Measurements from ENCODE around the gene COX14. TPM values are rescaled to one million over a fixed set of nuclear protein-coding genes. Genes with fewer than 3 reads are reported as not detected.

Gene COX14
- total RNA-seq, 1 donor from 2014 or later = 22.7 TPM

DNA sequence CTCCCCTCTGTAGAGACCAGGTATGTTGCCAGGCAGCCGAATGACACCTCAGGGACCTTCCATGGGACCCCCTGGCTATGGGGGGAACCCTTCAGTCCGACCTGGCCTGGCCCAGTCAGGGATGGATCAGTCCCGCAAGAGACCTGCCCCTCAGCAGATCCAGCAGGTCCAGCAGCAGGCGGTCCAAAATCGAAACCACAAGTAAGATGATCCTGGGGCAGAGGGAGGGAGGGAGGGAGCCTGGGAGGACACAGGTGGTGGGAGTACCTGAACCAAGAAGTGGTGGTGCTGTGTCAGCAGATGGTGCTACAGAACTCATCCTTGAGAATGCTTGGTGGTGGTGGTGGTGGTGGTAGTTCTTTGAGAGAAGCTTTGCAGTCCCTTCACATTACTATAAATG lies 25.9 kb upstream of the COX14 start:
- no peaks in the 10 kb centered on the region for H3K9me3 ChIP-seq (ENCODE audit: low read depth)
- peaks cover 6% of the 10 kb centered on the region for H3K27me3 ChIP-seq
- peaks cover 54% of the 10 kb centered on the region for H3K79me2 ChIP-seq (ENCODE audit: low read depth)
- H3K36me3 Mint-ChIP-seq = peaks cover 23% of the 10 kb centered on the region
- peaks cover 41% of the 10 kb centered on the region for H4K20me1 ChIP-seq (ENCODE audit: low read depth)
- H3K4me2 ChIP-seq = peak overlapping the region; percentile 89
- H2AFZ ChIP-seq (replicated peaks) = no peak overlapping the region
- H3K9ac ChIP-seq = peak overlapping the region; percentile 96
- H3K4me3 Mint-ChIP-seq = peak overlapping the region; percentile 97
- no peak for TF ChIP-seq CTCF (IDR thresholded peaks at IDR 0.05)
- no peak for TF ChIP-seq EZH2phosphoT487 (IDR thresholded peaks at IDR 0.05)
- no peak for TF ChIP-seq EZH2 (IDR thresholded peaks at IDR 0.05)
- peaks cover 17% of the 10 kb centered on the region for H3K36me3 ChIP-seq
- H3K4me1 Mint-ChIP-seq = peaks cover 21% of the 10 kb centered on the region
- H3K27ac Mint-ChIP-seq = no peak overlapping the region
- H3K4me3 ChIP-seq = peak overlapping the region; percentile 82
- no peak for DNase-seq (ENCODE audit: low spot score)
- H3K4me1 ChIP-seq = peaks cover 3% of the 10 kb centered on the region
- peaks cover 4% of the 10 kb centered on the region for H3K27me3 Mint-ChIP-seq (ENCODE audit: insufficient read depth, low read depth)
- no peaks in the 10 kb centered on the region for H3K9me3 Mint-ChIP-seq
- peaks cover 35% of the 10 kb centered on the region for H3F3A ChIP-seq (ENCODE audit: low read depth)
- H3K27ac ChIP-seq = no peak overlapping the region

- Mint-ChIP-seq H3K27ac (no peak overlapping the region), H3K9me3 (no peaks in the 10 kb centered on the region), H3K4me1 (peaks cover 21% of the 10 kb centered on the region), H3K4me3 (peak overlapping the region; percentile 97), H3K36me3 (peaks cover 27% of the 10 kb centered on the region), H3K27me3 (ENCODE audit: insufficient read depth, low read depth) (peaks cover 4% of the 10 kb centered on the region)
- peaks cover 25% of the 10 kb centered on the region for H3K36me3 ChIP-seq
- no peaks in the 10 kb centered on the region for H3K27me3 ChIP-seq
- peaks cover 35% of the 10 kb centered on the region for H3F3A ChIP-seq (ENCODE audit: low read depth)
- peaks cover 3% of the 10 kb centered on the region for H3K4me1 ChIP-seq
- H3K79me2 ChIP-seq (ENCODE audit: low read depth) = peaks cover 56% of the 10 kb centered on the region
- TF ChIP-seq CTCF (IDR thresholded peaks at IDR 0.05) (no peak), EZH2 (IDR thresholded peaks at IDR 0.05) (no peak), EZH2phosphoT487 (IDR thresholded peaks at IDR 0.05) (no peak)
- H3K9me3 ChIP-seq (ENCODE audit: low read depth) = no peaks in the 10 kb centered on the region
- H3K27ac ChIP-seq = no peak overlapping the region
- H2AFZ ChIP-seq (replicated peaks) = no peak overlapping the region
- no peak for DNase-seq (ENCODE audit: low spot score)
- no peak overlapping the region for H3K4me2 ChIP-seq
- no peak overlapping the region for H3K9ac ChIP-seq
- peaks cover 41% of the 10 kb centered on the region for H4K20me1 ChIP-seq (ENCODE audit: low read depth)
- H3K4me3 ChIP-seq = no peak overlapping the region
These were observed 24.9 kb upstream of the COX14 start for GRCh38 chr12:50087151-50087550.

DNA sequence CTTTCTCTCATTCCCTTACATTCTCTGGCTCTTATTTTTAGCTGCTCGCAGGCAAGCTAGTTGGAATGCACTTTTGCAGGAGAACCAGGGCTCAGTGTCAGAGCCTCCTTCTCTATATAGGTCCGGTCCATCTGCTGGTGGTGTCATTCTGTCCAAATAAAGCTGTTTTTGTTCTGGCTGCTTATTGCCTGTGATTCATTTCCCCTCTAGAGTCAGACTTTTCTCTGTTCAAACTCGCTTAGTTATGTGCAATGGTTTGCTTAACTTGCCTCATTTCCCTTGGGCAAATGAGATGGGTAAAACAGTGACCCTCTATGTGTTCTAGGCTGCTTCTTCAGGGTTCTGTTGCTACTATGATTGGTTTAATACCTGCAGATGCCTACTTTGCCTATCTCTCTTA lies 24.0 kb upstream of the COX14 start:
- Mint-ChIP-seq H3K27me3 (ENCODE audit: insufficient read depth, low read depth) (peaks cover 4% of the 10 kb centered on the region), H3K9me3 (no peaks in the 10 kb centered on the region), H3K27ac (no peak overlapping the region), H3K4me1 (peaks cover 21% of the 10 kb centered on the region), H3K36me3 (peaks cover 27% of the 10 kb centered on the region), H3K4me3 (peak overlapping the region; percentile 31)
- Histone ChIP-seq H4K20me1 (ENCODE audit: low read depth) (peaks cover 41% of the 10 kb centered on the region), H3K36me3 (peaks cover 25% of the 10 kb centered on the region), H3K4me3 (no peak overlapping the region), H3K4me2 (no peak overlapping the region), H3K27me3 (no peaks in the 10 kb centered on the region), H3K4me1 (peaks cover 3% of the 10 kb centered on the region), H3F3A (ENCODE audit: low read depth) (peaks cover 35% of the 10 kb centered on the region), H3K9me3 (ENCODE audit: low read depth) (no peaks in the 10 kb centered on the region), H2AFZ (replicated peaks) (no peak overlapping the region), H3K27ac (no peak overlapping the region), H3K79me2 (ENCODE audit: low read depth) (peaks cover 56% of the 10 kb centered on the region), H3K9ac (no peak overlapping the region)
- no peak for TF ChIP-seq CTCF (IDR thresholded peaks at IDR 0.05)
- no peak for TF ChIP-seq EZH2 (IDR thresholded peaks at IDR 0.05)
- no peak for TF ChIP-seq EZH2phosphoT487 (IDR thresholded peaks at IDR 0.05)
- no peak for DNase-seq (ENCODE audit: low spot score)

Measured in neural progenitor cell (in vitro differentiated cells).